Measurements from ENCODE around the gene TANGO6. TPM values are rescaled to one million over a fixed set of nuclear protein-coding genes. Genes with fewer than 3 reads are reported as not detected.

Gene TANGO6
- total and polyA plus RNA-seq, 10 of the 15 experiments (the other 5 are each of a cell fraction or from before 2014, with no cell fraction given) = 1.1 to 20.6 (median 11.0) TPM

GRCh38 chr16:69087161-69087581 lies 243.8 kb downstream of the TANGO6 start:
- Histone ChIP-seq H3K27me3 (replicated peaks in 1 of 2; ENCODE audit: control insufficient read depth in 2 of 2, insufficient read depth in 2 of 2, low read length in 1 of 2) (no peaks in the 10 kb centered on the region), H3K36me3 (ENCODE audit: control insufficient read depth in 2 of 2, insufficient read depth in 2 of 2, low read length in 1 of 2) (no peaks in the 10 kb centered on the region; a peak in 1 of 4 replicates), H2AFZ (ENCODE audit: control insufficient read depth, low read depth, low read length) (no peak overlapping the region), H4K20me1 (ENCODE audit: control insufficient read depth, insufficient read depth) (no peaks in the 10 kb centered on the region), H3K4me1 (ENCODE audit: control insufficient read depth, insufficient read depth, low read length) (peaks cover 10% of the 10 kb centered on the region), H3K4me3 (no peak overlapping the region), H3K9ac (ENCODE audit: control insufficient read depth, insufficient read depth, low read length) (no peak overlapping the region), H3K79me2 (ENCODE audit: control insufficient read depth, insufficient read depth, low read length) (no peaks in the 10 kb centered on the region), H3K27ac (ENCODE audit: control insufficient read depth, insufficient read depth) (no peak overlapping the region), H3K4me2 (ENCODE audit: control insufficient read depth, insufficient read depth) (no peak overlapping the region), H3K9me3 (replicated peaks; ENCODE audit: control insufficient read depth, insufficient read depth, low read length) (no peaks in the 10 kb centered on the region)
- CTCF ChIA-PET = no interaction called here
- 81% methylated on average over 3 of the region's 3 CpGs for WGBS (ENCODE audit: insufficient coverage, insufficient replicate concordance, low lambda C conversion rate, missing lambda C conversion rate)
- POLR2A ChIA-PET = interaction anchor here (0.6 kb wide), 1 partner anchor 24 kb away, joined by 3 read pairs; no protein-coding TSS in a partner anchor
- SMC1A ChIA-PET (ENCODE audit: uncharacterized antibody, unreplicated experiment) = no interaction called here
- RAD21 ChIA-PET (ENCODE audit: unreplicated experiment) = no interaction called here
- intact Hi-C loops (cut with micrococcal nuclease; ENCODE audit: unreplicated experiment) = no loop called here
- in situ Hi-C loops (cut with MboI) = no loop called here
- FAIRE-seq = no peak
- DNase-seq (ENCODE audit: low read depth, low spot score) = no peak
- ATAC-seq = no peak
- no TSS peak for BruUV-seq (replicated peaks)
- TF ChIP-seq, protein P1, sequence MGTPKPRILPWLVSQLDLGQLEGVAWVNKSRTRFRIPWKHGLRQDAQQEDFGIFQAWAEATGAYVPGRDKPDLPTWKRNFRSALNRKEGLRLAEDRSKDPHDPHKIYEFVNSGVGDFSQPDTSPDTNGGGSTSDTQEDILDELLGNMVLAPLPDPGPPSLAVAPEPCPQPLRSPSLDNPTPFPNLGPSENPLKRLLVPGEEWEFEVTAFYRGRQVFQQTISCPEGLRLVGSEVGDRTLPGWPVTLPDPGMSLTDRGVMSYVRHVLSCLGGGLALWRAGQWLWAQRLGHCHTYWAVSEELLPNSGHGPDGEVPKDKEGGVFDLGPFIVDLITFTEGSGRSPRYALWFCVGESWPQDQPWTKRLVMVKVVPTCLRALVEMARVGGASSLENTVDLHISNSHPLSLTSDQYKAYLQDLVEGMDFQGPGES (IDR thresholded peaks at IDR 0.05) = no peak
- TF ChIP-seq IKZF1 (conservative IDR thresholded peaks at IDR 0.05) (no peak), EED (IDR thresholded peaks at IDR 0.05; ENCODE audit: low read depth) (no peak), SREBF1 (IDR thresholded peaks at IDR 0.05; ENCODE audit: low read length) (no peak), POLR2A (IDR thresholded peaks at IDR 0.05; ENCODE audit: low read depth, low read length) (no peak), RELA (IDR thresholded peaks at IDR 0.05; ENCODE audit: borderline replicate concordance, partially characterized antibody) (no peak), TARDBP (IDR thresholded peaks at IDR 0.05; ENCODE audit: borderline replicate concordance) (no peak), NR2F1 (conservative IDR thresholded peaks at IDR 0.05) (no peak), IRF4 (IDR thresholded peaks at IDR 0.05; ENCODE audit: low read depth, low read length) (no peak), CEBPZ (IDR thresholded peaks at IDR 0.05; ENCODE audit: low read depth, low read length) (no peak)
- TF ChIP-seq, protein P2, sequence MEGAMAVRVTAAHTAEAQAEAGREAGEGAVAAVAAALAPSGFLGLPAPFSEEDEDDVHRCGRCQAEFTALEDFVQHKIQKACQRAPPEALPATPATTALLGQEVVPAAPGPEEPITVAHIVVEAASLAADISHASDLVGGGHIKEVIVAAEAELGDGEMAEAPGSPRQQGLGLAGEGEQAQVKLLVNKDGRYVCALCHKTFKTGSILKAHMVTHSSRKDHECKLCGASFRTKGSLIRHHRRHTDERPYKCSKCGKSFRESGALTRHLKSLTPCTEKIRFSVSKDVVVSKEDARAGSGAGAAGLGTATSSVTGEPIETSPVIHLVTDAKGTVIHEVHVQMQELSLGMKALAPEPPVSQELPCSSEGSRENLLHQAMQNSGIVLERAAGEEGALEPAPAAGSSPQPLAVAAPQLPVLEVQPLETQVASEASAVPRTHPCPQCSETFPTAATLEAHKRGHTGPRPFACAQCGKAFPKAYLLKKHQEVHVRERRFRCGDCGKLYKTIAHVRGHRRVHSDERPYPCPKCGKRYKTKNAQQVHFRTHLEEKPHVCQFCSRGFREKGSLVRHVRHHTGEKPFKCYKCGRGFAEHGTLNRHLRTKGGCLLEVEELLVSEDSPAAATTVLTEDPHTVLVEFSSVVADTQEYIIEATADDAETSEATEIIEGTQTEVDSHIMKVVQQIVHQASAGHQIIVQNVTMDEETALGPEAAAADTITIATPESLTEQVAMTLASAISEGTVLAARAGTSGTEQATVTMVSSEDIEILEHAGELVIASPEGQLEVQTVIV (IDR thresholded peaks at IDR 0.05; ENCODE audit: borderline replicate concordance, partially characterized antibody) = no peak
- TF ChIP-seq, protein P3, sequence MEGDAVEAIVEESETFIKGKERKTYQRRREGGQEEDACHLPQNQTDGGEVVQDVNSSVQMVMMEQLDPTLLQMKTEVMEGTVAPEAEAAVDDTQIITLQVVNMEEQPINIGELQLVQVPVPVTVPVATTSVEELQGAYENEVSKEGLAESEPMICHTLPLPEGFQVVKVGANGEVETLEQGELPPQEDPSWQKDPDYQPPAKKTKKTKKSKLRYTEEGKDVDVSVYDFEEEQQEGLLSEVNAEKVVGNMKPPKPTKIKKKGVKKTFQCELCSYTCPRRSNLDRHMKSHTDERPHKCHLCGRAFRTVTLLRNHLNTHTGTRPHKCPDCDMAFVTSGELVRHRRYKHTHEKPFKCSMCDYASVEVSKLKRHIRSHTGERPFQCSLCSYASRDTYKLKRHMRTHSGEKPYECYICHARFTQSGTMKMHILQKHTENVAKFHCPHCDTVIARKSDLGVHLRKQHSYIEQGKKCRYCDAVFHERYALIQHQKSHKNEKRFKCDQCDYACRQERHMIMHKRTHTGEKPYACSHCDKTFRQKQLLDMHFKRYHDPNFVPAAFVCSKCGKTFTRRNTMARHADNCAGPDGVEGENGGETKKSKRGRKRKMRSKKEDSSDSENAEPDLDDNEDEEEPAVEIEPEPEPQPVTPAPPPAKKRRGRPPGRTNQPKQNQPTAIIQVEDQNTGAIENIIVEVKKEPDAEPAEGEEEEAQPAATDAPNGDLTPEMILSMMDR (IDR thresholded peaks at IDR 0.05 in 2 of 3, conservative IDR thresholded peaks at IDR 0.05 in 1 of 3; ENCODE audit: control insufficient read depth in 2 of 3, extremely low read depth in 1 of 3, insufficient read depth in 1 of 3, low read depth in 3 of 3, low read length in 3 of 3) = no peak
- TF ChIP-seq, protein P4, sequence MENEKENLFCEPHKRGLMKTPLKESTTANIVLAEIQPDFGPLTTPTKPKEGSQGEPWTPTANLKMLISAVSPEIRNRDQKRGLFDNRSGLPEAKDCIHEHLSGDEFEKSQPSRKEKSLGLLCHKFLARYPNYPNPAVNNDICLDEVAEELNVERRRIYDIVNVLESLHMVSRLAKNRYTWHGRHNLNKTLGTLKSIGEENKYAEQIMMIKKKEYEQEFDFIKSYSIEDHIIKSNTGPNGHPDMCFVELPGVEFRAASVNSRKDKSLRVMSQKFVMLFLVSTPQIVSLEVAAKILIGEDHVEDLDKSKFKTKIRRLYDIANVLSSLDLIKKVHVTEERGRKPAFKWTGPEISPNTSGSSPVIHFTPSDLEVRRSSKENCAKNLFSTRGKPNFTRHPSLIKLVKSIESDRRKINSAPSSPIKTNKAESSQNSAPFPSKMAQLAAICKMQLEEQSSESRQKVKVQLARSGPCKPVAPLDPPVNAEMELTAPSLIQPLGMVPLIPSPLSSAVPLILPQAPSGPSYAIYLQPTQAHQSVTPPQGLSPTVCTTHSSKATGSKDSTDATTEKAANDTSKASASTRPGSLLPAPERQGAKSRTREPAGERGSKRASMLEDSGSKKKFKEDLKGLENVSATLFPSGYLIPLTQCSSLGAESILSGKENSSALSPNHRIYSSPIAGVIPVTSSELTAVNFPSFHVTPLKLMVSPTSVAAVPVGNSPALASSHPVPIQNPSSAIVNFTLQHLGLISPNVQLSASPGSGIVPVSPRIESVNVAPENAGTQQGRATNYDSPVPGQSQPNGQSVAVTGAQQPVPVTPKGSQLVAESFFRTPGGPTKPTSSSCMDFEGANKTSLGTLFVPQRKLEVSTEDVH (IDR thresholded peaks at IDR 0.05; ENCODE audit: low read depth, partially characterized antibody) = no peak
